GM12878 (cell line): ENCODE results near the gene SPINK4. TPM values are rescaled to one million over a fixed set of nuclear protein-coding genes. Genes with fewer than 3 reads are reported as not detected.

ENCODE experiments used
- BACH1 ChIP-seq: fragments of 450-650 bp; IDR thresholded peaks from 2 replicates; pipeline ENCODE4 v1.6.1; 2017; ENCODE audit warnings: mild to moderate bottlenecking, borderline replicate concordance
- BCL11A ChIP-seq: IDR thresholded peaks from 2 replicates; pipeline ENCODE4 v1.6.1; 2011; ENCODE audit warnings: low read depth, low read length
- CHD1 ChIP-seq: IDR thresholded peaks from 2 replicates; pipeline ENCODE4 v1.6.1; 2012; ENCODE audit warnings: low read depth, low read length, improper control_type of control experiment
- MEF2A ChIP-seq: IDR thresholded peaks from 2 replicates; pipeline ENCODE4 v1.6.1; 2011; ENCODE audit warnings: low read depth, mild to moderate bottlenecking, low read length, moderate library complexity; ENCODE audit not compliant: insufficient read depth
- SMC3 ChIP-seq: IDR thresholded peaks from 2 replicates; pipeline ENCODE4 v1.6.1; 2011; ENCODE audit warnings: low read length, improper control_type of control experiment, borderline replicate concordance
- polyA plus RNA-seq, 11 experiments: library from polyadenylated mRNA; depleted of rRNA in 4 of 11; unstranded in 6 of 11; stranded (reverse) in 5 of 11; fragments of >200 nt; fragmentation: Nextera tagmentation in 4 of 11; fragmentation: Illumina TruSeq in 1 of 11; extraction: Ambion mirVana in 4 of 11; extraction: Trizol in 1 of 11; gene quantifications; 1 replicate in 1 of 11; 2 replicates in 10 of 11; pipeline versions ENCODE4 v1.2.1 to v1.2.3, GENCODE V29; 2011 to 2016; ENCODE audit warnings: inconsistent platforms in 2 of 11, missing spikeins in 2 of 11, low read depth in 1 of 11
- total RNA-seq, 4 experiments: library from RNA; depleted of rRNA in 3 of 4; stranded (reverse); fragments of >200 nt in 3 of 4; fragmentation: Illumina TruSeq in 1 of 4; extraction: Trizol in 1 of 4; gene quantifications; 2 replicates each; pipeline versions ENCODE4 v1.2.1 to v1.2.3, GENCODE V29; 2013 to 2021
- TF ChIP-seq, protein P1 (sequence below): fragments of 450-650 bp; IDR thresholded peaks from 2 replicates; pipeline ENCODE4 v1.6.1; 2016; ENCODE audit warnings: mild to moderate bottlenecking, moderate library complexity, borderline replicate concordance
- TF ChIP-seq, protein P2 (sequence below): IDR thresholded peaks from 2 replicates; pipeline ENCODE4 v1.6.1; 2011; ENCODE audit warnings: borderline replicate concordance, low read depth, mild to moderate bottlenecking, moderate library complexity, mixed read lengths, low read length; ENCODE audit not compliant: insufficient read depth; ENCODE audit errors: extremely low read length
- TF ChIP-seq, protein P3 (sequence below): IDR thresholded peaks from 2 replicates; pipeline ENCODE4 v1.6.1; 2011; ENCODE audit warnings: mild to moderate bottlenecking, low read depth, low read length, moderate library complexity; ENCODE audit not compliant: insufficient replicate concordance
- TF ChIP-seq, protein P4 (sequence below): IDR thresholded peaks from 2 replicates; pipeline ENCODE4 v1.6.1; 2011; ENCODE audit warnings: borderline replicate concordance, low read depth, mild to moderate bottlenecking, moderate library complexity, low read length; ENCODE audit not compliant: insufficient read depth, poor library complexity, severe bottlenecking

SPINK4 gene
- total and polyA plus RNA-seq, 10 of the 15 experiments (the other 5 are each of a cell fraction or from before 2014, with no cell fraction given): not detected

DNA sequence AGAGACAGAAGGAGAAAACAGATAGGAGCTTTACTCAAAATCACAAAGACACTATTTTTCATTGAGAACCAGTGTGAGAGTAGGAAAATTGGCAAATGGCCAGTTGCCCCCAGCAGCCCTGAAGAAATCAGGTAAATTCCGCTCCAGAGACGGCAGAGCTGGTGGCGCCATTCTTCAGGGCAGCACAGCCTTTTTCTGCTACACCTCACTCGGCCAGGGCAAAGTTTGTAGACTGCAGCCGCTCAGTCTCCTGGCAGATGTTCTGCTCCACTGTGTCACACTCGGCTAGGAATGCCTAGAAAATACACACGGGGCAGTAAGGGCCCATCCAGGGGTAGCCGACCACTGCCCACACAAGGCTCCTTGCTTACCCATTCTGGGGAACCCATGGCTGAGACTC, 15.0 kb downstream of the SPINK4 start (continued):
- TF ChIP-seq, protein P1, sequence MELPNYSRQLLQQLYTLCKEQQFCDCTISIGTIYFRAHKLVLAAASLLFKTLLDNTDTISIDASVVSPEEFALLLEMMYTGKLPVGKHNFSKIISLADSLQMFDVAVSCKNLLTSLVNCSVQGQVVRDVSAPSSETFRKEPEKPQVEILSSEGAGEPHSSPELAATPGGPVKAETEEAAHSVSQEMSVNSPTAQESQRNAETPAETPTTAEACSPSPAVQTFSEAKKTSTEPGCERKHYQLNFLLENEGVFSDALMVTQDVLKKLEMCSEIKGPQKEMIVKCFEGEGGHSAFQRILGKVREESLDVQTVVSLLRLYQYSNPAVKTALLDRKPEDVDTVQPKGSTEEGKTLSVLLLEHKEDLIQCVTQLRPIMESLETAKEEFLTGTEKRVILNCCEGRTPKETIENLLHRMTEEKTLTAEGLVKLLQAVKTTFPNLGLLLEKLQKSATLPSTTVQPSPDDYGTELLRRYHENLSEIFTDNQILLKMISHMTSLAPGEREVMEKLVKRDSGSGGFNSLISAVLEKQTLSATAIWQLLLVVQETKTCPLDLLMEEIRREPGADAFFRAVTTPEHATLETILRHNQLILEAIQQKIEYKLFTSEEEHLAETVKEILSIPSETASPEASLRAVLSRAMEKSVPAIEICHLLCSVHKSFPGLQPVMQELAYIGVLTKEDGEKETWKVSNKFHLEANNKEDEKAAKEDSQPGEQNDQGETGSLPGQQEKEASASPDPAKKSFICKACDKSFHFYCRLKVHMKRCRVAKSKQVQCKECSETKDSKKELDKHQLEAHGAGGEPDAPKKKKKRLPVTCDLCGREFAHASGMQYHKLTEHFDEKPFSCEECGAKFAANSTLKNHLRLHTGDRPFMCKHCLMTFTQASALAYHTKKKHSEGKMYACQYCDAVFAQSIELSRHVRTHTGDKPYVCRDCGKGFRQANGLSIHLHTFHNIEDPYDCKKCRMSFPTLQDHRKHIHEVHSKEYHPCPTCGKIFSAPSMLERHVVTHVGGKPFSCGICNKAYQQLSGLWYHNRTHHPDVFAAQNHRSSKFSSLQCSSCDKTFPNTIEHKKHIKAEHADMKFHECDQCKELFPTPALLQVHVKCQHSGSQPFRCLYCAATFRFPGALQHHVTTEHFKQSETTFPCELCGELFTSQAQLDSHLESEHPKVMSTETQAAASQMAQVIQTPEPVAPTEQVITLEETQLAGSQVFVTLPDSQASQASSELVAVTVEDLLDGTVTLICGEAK: no peak
- TF ChIP-seq CHD1 (no peak), SMC3 (no peak), BCL11A (no peak), MEF2A (no peak), BACH1 (no peak)
- TF ChIP-seq, protein P2, sequence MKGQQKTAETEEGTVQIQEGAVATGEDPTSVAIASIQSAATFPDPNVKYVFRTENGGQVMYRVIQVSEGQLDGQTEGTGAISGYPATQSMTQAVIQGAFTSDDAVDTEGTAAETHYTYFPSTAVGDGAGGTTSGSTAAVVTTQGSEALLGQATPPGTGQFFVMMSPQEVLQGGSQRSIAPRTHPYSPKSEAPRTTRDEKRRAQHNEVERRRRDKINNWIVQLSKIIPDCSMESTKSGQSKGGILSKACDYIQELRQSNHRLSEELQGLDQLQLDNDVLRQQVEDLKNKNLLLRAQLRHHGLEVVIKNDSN: no peak
- TF ChIP-seq, protein P3, sequence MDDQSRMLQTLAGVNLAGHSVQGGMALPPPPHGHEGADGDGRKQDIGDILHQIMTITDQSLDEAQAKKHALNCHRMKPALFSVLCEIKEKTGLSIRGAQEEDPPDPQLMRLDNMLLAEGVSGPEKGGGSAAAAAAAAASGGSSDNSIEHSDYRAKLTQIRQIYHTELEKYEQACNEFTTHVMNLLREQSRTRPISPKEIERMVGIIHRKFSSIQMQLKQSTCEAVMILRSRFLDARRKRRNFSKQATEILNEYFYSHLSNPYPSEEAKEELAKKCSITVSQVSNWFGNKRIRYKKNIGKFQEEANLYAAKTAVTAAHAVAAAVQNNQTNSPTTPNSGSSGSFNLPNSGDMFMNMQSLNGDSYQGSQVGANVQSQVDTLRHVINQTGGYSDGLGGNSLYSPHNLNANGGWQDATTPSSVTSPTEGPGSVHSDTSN: no peak
- TF ChIP-seq, protein P4, sequence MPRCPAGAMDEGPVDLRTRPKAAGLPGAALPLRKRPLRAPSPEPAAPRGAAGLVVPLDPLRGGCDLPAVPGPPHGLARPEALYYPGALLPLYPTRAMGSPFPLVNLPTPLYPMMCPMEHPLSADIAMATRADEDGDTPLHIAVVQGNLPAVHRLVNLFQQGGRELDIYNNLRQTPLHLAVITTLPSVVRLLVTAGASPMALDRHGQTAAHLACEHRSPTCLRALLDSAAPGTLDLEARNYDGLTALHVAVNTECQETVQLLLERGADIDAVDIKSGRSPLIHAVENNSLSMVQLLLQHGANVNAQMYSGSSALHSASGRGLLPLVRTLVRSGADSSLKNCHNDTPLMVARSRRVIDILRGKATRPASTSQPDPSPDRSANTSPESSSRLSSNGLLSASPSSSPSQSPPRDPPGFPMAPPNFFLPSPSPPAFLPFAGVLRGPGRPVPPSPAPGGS: no peak
